HCEC 1CT (cell line): Measurements from ENCODE around the gene ETV5.

Source experiments
- DNase-seq: peaks from one replicate; pipeline ENCODE4 v3.0.0-alpha.2; 2017

The ETV5 gene

DNA sequence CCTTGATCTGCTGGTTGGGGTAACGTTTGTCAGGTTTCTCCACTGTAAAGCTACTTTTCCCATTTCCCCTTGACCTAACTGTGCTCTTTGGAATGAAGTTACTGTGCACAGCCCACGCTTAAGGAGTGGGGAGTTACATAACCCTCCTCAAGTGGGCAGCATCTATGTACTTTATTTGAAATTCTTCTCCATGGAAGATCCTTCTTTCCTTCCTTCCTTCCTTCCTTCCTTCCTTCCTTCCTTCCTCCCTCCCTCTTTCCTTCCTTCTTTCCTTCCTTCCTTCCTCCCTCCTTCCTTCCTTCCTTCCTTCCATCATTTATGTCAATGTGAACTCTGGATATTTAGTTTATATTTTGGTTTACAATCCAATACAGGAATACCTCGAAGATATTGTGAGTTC lies 94.0 kb downstream of the ETV5 start:
- no peak for DNase-seq

DNA sequence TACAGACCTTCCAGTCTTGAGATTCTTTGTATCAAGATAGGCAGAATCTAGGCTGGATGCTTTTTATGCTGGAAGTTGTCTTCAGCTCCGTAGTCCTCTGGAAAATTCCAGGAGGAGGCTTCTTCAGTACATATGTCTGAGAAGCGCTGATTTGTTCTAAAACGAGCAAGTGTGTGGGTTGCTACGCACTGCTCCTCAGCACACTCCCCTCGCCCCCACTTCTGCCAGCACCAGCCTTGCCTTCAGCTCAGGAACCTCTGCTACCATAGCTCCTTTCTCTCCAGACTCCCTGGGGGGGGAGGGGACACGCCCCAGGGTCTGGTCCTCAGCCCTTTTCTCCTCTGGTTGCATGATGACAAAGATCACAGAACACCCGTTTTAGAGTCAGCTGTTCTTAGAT lies 95.6 kb downstream of the ETV5 start:
- no peak for DNase-seq

DNA sequence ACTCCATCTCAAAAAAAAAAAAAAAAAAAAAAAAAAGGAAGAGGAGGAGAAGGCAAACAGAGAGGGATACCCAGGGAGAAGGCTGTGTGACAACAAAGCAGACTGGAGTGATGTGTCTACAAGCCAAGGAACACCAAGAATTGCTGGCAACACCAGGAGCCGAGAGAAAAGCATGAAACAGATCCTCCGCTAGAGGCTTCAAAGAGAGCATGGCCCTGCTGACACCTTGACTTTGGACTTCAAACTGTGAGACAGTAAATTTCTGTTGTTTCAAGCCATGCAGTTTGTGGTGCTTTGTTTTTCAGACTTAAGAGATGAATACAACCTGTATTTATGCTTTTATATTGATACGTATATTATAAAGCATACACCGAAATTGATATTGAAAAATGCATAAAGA lies 96.8 kb downstream of the ETV5 start:
- no peak for DNase-seq

DNA sequence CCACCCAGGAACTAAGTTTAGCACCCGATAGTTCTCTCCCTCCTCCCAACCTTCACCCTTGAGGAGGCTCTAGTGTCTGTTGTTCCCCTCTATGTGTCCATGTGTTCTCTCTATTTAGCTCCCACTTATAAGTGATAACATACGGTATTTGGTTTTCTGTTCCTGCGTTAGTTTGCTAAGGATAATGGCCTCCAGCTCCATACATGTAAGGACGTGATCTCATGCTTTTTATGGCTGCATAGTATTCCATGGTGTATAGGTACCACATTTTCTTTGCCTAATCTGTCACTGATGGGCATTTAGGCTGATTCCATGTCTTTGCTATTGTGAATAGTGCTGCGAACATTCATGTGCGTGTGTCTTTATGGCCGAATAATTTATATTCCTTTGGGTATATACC lies 104.2 kb downstream of the ETV5 start:
- DNase-seq, result no peak

DNA sequence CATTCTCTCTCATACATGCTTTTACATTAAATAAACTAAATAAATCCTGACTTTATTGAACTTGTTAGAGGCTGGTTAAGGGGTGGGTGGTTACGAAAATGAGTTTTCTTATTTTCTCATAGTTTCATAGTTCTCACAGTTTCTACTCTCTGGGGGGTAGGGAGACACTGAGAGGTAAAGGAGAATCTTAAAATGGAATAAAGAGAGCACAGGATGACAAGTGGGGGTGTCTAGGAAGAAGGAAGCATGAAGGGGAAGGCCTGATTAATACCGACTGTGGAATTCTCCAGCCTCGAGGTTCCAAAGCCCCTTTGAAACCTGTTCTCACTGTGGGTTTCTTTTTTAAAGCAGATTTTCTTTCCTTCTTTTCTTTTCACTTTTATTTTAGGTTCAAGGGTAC lies 104.7 kb downstream of the ETV5 start:
- no peak for DNase-seq

DNA sequence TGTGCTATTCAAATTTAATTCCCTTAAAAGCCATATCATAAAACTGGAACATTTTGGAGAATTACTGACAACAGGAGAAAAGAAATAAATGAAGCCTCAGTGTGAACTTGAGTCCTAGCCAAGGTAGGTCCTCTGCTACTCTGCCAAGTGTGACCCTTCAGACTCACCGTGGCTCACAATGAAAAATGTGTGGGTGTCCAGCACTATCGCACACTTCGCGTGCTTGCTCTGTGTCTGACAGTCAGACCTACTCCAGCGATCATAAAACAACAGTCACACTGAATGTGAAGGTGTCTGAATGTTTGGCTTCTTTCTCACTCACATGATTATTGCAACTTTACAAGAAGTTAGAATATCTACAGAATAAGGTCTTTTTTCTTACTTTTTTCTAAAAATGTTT lies 105.3 kb downstream of the ETV5 start:
- no peak for DNase-seq

DNA sequence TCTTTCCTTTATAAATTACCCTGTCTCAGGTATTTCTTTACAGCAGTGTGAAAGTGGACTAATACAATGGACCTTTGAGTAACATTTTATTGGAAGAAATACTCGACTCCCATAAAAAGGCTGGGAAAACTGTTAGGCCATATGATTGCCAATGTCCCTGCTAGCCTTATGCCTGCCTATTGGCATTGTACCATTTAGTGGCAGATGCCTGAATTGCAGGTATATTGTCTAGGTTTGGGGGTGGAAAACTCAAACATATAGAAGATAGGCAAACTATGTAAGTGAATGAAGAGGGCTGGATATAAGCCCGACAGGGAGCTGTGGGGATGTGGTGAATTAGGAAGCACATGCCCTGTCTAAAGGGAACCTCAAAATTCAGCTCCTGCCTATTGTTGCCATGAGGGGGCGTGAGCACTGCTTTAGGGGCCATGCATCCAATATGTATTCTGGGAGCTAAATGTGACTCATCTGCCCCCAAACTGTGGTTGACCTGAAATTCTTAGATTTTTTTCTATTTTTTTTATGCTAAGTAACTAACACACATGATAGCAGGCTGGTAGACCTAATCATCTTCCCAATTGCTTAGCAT lies 105.9 kb downstream of the ETV5 start:
- DNase-seq, result peak; percentile 77

DNA sequence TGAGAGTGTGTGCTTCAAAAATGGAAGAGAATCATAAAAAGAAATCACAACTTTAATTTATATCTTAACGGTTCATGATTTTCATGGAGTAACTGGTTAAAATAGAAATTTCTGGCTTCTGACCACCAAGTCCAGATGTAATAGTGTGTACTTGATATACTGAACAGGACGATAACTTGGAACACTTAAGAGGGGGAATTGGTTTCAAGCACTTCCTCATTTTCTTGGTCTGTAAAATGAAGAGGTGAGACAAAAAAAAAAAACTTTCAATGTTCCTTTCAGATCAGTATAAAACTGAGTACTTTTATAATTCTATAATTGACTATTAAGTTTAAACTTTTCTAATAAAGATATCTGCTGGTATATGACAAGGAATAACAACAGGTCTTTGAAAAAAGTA lies 107.0 kb downstream of the ETV5 start:
- DNase-seq, result no peak

DNA sequence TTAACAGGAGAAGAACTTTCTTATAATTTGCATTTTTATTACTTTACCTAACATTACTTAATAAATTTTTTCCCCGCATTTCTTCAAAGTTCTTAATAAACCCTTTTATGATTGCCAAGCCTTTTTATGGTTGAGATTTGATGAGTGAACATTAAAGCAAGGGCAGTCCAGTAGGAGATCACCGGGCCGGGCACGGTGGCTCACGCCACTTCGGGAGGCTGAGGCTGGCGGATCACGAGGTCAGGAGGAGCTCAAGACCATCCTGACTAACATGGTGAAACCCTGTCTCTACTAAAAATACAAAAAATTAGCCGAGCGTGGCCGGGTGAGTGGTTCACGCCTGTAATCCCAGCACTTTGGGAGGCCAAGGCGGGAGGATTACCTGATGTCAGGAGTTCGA lies 109.7 kb downstream of the ETV5 start:
- DNase-seq, result no peak

DNA sequence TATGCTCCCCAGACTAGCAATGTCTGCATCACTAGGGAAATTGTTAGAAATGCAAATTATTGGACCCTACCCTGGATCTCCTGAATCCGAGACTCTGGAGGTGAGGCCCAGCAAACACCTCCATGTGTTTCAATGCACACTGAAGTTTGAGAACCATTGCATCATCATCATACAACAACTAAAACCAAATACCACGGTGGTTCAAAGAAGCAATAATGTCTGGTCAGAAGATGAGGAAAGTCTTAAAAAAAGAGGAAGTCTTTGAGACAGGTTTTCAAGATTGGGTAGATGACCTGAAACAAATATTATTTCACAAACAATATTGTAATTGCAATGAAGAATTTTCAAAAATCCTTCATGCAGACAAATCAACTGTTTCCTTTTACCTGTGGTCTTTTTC lies 110.8 kb downstream of the ETV5 start:
- DNase-seq, result no peak

DNA sequence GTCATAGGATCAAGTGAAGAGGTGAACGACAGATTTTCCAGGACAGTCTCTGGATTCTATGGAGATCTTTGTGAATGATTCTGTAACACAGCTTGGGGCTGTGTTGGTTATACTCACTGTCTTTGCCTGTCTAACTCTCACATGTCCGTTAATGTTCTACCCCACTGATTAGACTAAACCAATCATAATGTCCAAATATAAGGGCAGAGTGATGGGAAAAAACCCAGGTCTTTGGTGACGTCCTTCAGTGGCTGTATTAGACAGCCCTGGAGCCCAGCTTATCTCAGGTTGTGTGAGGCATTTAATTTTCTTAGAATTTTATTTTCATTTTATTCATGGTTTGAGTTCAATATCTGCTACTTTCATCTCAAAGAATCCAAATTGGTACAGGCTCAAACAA lies 111.8 kb downstream of the ETV5 start:
- no peak for DNase-seq
